Measurements from ENCODE around the gene GOT2.
"Not testable (repeated sequence)": the region's sequence is repeated elsewhere in the genome, so short reads cannot be mapped to it uniquely, and the experiment has no call there.

The GOT2 gene

GRCh38 chr16:58733671-58734458 lies at the start of gene GOT2:
TSS of gene GOT2 (minus strand) at chr16:58734316. CDS start at chr16:58734228, 88 bp downstream.
- TF ChIP-seq, protein P1, sequence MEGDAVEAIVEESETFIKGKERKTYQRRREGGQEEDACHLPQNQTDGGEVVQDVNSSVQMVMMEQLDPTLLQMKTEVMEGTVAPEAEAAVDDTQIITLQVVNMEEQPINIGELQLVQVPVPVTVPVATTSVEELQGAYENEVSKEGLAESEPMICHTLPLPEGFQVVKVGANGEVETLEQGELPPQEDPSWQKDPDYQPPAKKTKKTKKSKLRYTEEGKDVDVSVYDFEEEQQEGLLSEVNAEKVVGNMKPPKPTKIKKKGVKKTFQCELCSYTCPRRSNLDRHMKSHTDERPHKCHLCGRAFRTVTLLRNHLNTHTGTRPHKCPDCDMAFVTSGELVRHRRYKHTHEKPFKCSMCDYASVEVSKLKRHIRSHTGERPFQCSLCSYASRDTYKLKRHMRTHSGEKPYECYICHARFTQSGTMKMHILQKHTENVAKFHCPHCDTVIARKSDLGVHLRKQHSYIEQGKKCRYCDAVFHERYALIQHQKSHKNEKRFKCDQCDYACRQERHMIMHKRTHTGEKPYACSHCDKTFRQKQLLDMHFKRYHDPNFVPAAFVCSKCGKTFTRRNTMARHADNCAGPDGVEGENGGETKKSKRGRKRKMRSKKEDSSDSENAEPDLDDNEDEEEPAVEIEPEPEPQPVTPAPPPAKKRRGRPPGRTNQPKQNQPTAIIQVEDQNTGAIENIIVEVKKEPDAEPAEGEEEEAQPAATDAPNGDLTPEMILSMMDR (IDR thresholded peaks at IDR 0.05; ENCODE audit: insufficient read depth, low read length, poor library complexity, severe bottlenecking) = peak; percentile 97
- peak; percentile 93 for DNase-seq (ENCODE audit: extremely low read depth, insufficient read length)
- Histone ChIP-seq H3K27me3 (replicated peaks; ENCODE audit: control insufficient read depth, insufficient read depth, low read length) (no peaks in the 10 kb centered on the region), H3K4me3 (replicated peaks; ENCODE audit: low read depth, low read length) (peak within 1 kb of the TSS; percentile 98), H3K36me3 (ENCODE audit: control insufficient read depth, insufficient read depth, low read length) (no peaks in the 10 kb centered on the region; the same call in 1 of the 2 replicates)

DNA sequence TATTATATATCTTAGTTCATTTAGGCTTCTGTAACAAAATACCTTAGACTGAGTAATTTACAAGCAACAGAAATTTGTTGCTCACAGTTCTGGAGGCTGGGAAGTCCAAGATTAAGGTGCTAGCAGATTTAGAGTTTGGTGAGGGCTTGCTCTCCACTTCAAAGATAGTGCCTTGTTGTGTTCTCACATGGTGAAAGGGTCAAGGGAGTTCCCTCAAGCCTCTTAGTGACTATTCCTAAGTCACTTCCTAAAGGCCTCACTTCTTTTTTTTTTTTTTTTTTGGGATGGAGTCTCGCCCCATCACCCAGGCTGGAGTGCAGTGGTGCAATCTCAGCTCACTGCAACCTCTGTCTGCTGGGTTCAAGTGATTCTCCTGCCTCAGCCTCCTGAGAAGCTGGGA lies 45.2 kb upstream of the GOT2 start:
- H3K27me3 ChIP-seq (replicated peaks; ENCODE audit: control insufficient read depth, insufficient read depth, low read length); DNase-seq (ENCODE audit: extremely low read depth, insufficient read length); H3K36me3 ChIP-seq (ENCODE audit: control insufficient read depth, insufficient read depth, low read length); H3K4me3 ChIP-seq (replicated peaks; ENCODE audit: low read depth, low read length): not testable (repeated sequence)

DNA sequence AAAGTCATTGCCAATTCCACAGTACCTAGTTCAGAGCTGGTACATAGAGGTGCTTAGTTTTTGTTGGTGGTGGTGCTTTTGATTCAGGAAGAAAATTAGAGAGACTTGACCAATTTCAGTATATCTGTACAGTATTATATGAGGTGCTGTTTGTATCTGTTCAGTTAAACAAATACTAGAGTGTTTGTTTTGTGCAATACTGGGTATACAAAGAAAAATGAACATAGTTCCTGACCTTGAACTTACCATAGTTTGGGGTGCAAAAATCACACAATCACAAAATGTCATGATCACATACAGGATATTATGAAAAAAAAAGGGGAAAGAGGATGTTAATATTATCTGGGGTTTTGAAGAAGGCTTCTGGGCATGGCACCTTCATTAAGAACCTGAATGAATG lies 39.8 kb upstream of the GOT2 start:
- TF ChIP-seq, protein P1 (IDR thresholded peaks at IDR 0.05; ENCODE audit: insufficient read depth, low read length, poor library complexity, severe bottlenecking) = no peak
- no peaks in the 10 kb centered on the region for H3K36me3 ChIP-seq (ENCODE audit: control insufficient read depth, insufficient read depth, low read length)
- DNase-seq (ENCODE audit: extremely low read depth, insufficient read length) = no peak

GRCh38 chr16:58768145-58768544 lies 34.0 kb upstream of the GOT2 start:
- TF ChIP-seq, protein P1 (IDR thresholded peaks at IDR 0.05; ENCODE audit: insufficient read depth, low read length, poor library complexity, severe bottlenecking) = no peak
- DNase-seq (ENCODE audit: extremely low read depth, insufficient read length) = no peak
- no peak overlapping the region for H3K4me3 ChIP-seq (replicated peaks; ENCODE audit: low read depth, low read length)
- H3K36me3 ChIP-seq (ENCODE audit: control insufficient read depth, insufficient read depth, low read length) = no peaks in the 10 kb centered on the region
- no peaks in the 10 kb centered on the region for H3K27me3 ChIP-seq (replicated peaks; ENCODE audit: control insufficient read depth, insufficient read depth, low read length)

More for the DNA sequence above, 39.8 kb upstream of the GOT2 start:
- Histone ChIP-seq H3K27me3 (replicated peaks; ENCODE audit: control insufficient read depth, insufficient read depth, low read length) (no peaks in the 10 kb centered on the region), H3K4me3 (replicated peaks; ENCODE audit: low read depth, low read length) (no peak overlapping the region)

GRCh38 chr16:58767581-58767980 lies 33.5 kb upstream of the GOT2 start:
- TF ChIP-seq, protein P1 (IDR thresholded peaks at IDR 0.05; ENCODE audit: insufficient read depth, low read length, poor library complexity, severe bottlenecking) = no peak
- no peaks in the 10 kb centered on the region for H3K36me3 ChIP-seq (ENCODE audit: control insufficient read depth, insufficient read depth, low read length)
- DNase-seq (ENCODE audit: extremely low read depth, insufficient read length) = no peak
- H3K4me3 ChIP-seq (replicated peaks; ENCODE audit: low read depth, low read length) = no peak overlapping the region
- H3K27me3 ChIP-seq (replicated peaks; ENCODE audit: control insufficient read depth, insufficient read depth, low read length) = no peaks in the 10 kb centered on the region

GRCh38 chr16:58756650-58757332 lies 22.7 kb upstream of the GOT2 start:
- no peak overlapping the region for H3K4me3 ChIP-seq (replicated peaks; ENCODE audit: low read depth, low read length)
- H3K27me3 ChIP-seq (replicated peaks; ENCODE audit: control insufficient read depth, insufficient read depth, low read length) = no peaks in the 10 kb centered on the region
- H3K36me3 ChIP-seq (ENCODE audit: control insufficient read depth, insufficient read depth, low read length) = no peaks in the 10 kb centered on the region
- TF ChIP-seq, protein P1 (IDR thresholded peaks at IDR 0.05; ENCODE audit: insufficient read depth, low read length, poor library complexity, severe bottlenecking) = no peak
- DNase-seq (ENCODE audit: extremely low read depth, insufficient read length) = no peak
